GM19351 (cell line): ENCODE data around the gene RGS13.

Experiments used
- ATAC-seq: cut with Tn5 transposase; IDR thresholded peaks from one replicate; pipeline ENCODE4 v1.9.1; 2021; ENCODE audit warnings: mild to moderate bottlenecking, moderate library complexity; ENCODE audit not compliant: unreplicated experiment

Gene RGS13

GRCh38 chr1:192626366-192627179 lies 9.4 kb upstream of the RGS13 start:
- ATAC-seq = peak; percentile 82

GRCh38 chr1:192627901-192628300 lies 8.0 kb upstream of the RGS13 start:
- ATAC-seq = peak; percentile 61

GRCh38 chr1:192628396-192629057 lies 7.4 kb upstream of the RGS13 start:
- ATAC-seq = no peak

- no peak for ATAC-seq
These were observed 6.3 kb upstream of the RGS13 start for GRCh38 chr1:192629612-192630011.

GRCh38 chr1:192630521-192631287 lies 5.2 kb upstream of the RGS13 start:
- ATAC-seq = no peak

- ATAC-seq = no peak
These were observed 4.2 kb upstream of the RGS13 start for GRCh38 chr1:192631749-192632148.

- ATAC-seq = no peak
These were observed 3.8 kb upstream of the RGS13 start for GRCh38 chr1:192632188-192632587.

GRCh38 chr1:192632641-192633532 lies 3.1 kb upstream of the RGS13 start:
- no peak for ATAC-seq

GRCh38 chr1:192633533-192634253 lies 2.3 kb upstream of the RGS13 start:
- ATAC-seq = no peak

- ATAC-seq = no peak
These were observed 906 bp upstream of the RGS13 start for GRCh38 chr1:192635041-192635440.

- peak; percentile 69 for ATAC-seq
These were observed 3.8 kb downstream of the RGS13 start for GRCh38 chr1:192639607-192640368.

GRCh38 chr1:192652159-192652558 lies 16.2 kb downstream of the RGS13 start:
- no peak for ATAC-seq

GRCh38 chr1:192654120-192654519 lies 18.2 kb downstream of the RGS13 start:
- ATAC-seq = no peak

- no peak for ATAC-seq
These were observed 18.8 kb downstream of the RGS13 start for GRCh38 chr1:192654591-192655251.

GRCh38 chr1:192657760-192658159 lies 21.8 kb downstream of the RGS13 start:
- ATAC-seq = no peak

GRCh38 chr1:192658255-192658654 lies 22.3 kb downstream of the RGS13 start:
- no peak for ATAC-seq

GRCh38 chr1:192660613-192661012 lies 24.7 kb downstream of the RGS13 start:
- no peak for ATAC-seq

- no peak for ATAC-seq
These were observed 32.5 kb downstream of the RGS13 start for GRCh38 chr1:192668409-192668983.
